Neural progenitor cell (in vitro differentiated cells): ENCODE results near the gene TMEM45A. TPM values are rescaled to one million over a fixed set of nuclear protein-coding genes. Genes with fewer than 3 reads are reported as not detected.
"Not testable (repeated sequence)": the region's sequence is repeated elsewhere in the genome, so short reads cannot be mapped to it uniquely, and the experiment has no call there.

Source experiments
- DNase-seq: peaks from one replicate; pipeline ENCODE4 v3.0.0-alpha.2; 2016; ENCODE audit warnings: low spot score
- H2AFZ ChIP-seq: fragments of 200-600 bp; sonication (generic); replicated peaks from 2 replicates; pipeline ENCODE4 v1.6.1; 2016; ENCODE audit warnings: antibody characterized with exemption
- H3F3A ChIP-seq: fragments of 200-600 bp; sonication (generic); 2 replicates; pipeline ENCODE4 v1.6.1; 2016; ENCODE audit warnings: antibody characterized with exemption, low read depth
- H3K27ac ChIP-seq: fragments of 200-600 bp; sonication (generic); 2 replicates; pipeline ENCODE4 v1.5.1; 2016; ENCODE audit warnings: mild to moderate bottlenecking
- H3K27me3 ChIP-seq: fragments of 200-600 bp; sonication (generic); 2 replicates; pipeline ENCODE4 v1.6.1; 2016; ENCODE audit warnings: mild to moderate bottlenecking, moderate library complexity
- H3K36me3 ChIP-seq: fragments of 200-600 bp; sonication (generic); 2 replicates; pipeline ENCODE4 v1.5.1; 2016
- H3K4me1 ChIP-seq: fragments of 200-600 bp; sonication (generic); 2 replicates; pipeline ENCODE4 v1.6.1; 2016; ENCODE audit warnings: mixed run types
- H3K4me2 ChIP-seq: fragments of 200-600 bp; sonication (generic); 2 replicates; pipeline ENCODE4 v1.6.1; 2016
- H3K4me3 ChIP-seq: fragments of 200-600 bp; sonication (generic); 2 replicates; pipeline ENCODE4 v1.5.1; 2016
- H3K79me2 ChIP-seq: fragments of 200-600 bp; sonication (generic); 2 replicates; pipeline ENCODE4 v1.6.1; 2016; ENCODE audit warnings: low read depth
- H3K9ac ChIP-seq: fragments of 200-600 bp; sonication (generic); 2 replicates; pipeline ENCODE4 v1.6.1; 2016
- H3K9me3 ChIP-seq: fragments of 200-600 bp; sonication (generic); 2 replicates; pipeline ENCODE4 v1.5.1; 2016; ENCODE audit warnings: low read depth
- H4K20me1 ChIP-seq: fragments of 200-600 bp; sonication (generic); 2 replicates; pipeline ENCODE4 v1.6.1; 2016; ENCODE audit warnings: low read depth
- H3K27ac Mint-ChIP-seq: 3 replicates; pipeline ENCODE4 v1.8.0; 2021; ENCODE audit warnings: mixed read lengths
- H3K27me3 Mint-ChIP-seq: 2 replicates; pipeline ENCODE4 v1.8.0; 2022; ENCODE audit warnings: low read depth, mild to moderate bottlenecking, inconsistent platforms, moderate library complexity, mixed read lengths; ENCODE audit not compliant: insufficient read depth
- H3K36me3 Mint-ChIP-seq: 3 replicates; pipeline ENCODE4 v1.8.0; 2021; ENCODE audit warnings: mixed read lengths
- H3K4me1 Mint-ChIP-seq: 3 replicates; pipeline ENCODE4 v1.8.0; 2021; ENCODE audit warnings: mixed read lengths
- H3K4me3 Mint-ChIP-seq: 3 replicates; pipeline ENCODE4 v1.8.0; 2021; ENCODE audit warnings: mild to moderate bottlenecking, moderate library complexity, mixed read lengths
- H3K9me3 Mint-ChIP-seq: 3 replicates; pipeline ENCODE4 v1.8.0; 2020; ENCODE audit warnings: mixed read lengths
- EZH2 ChIP-seq: fragments of 200-600 bp; sonication (generic); IDR thresholded peaks from 2 replicates; pipeline ENCODE4 v1.6.1; 2017; ENCODE audit warnings: antibody characterized with exemption, mild to moderate bottlenecking, moderate library complexity
- EZH2phosphoT487 ChIP-seq: fragments of 200-600 bp; sonication (generic); IDR thresholded peaks from 2 replicates; pipeline ENCODE4 v1.6.1; 2017; ENCODE audit warnings: antibody characterized with exemption
- total RNA-seq: library from RNA; depleted of rRNA; stranded (reverse); fragments of >200 nt; gene quantifications from 2 replicates; pipeline ENCODE4 v1.2.3, GENCODE V29; 2015; ENCODE audit warnings: low replicate concordance
- TF ChIP-seq, protein P1 (sequence below): fragments of 200-600 bp; sonication (generic); IDR thresholded peaks from 2 replicates; pipeline ENCODE4 v1.5.1; 2017; ENCODE audit warnings: antibody characterized with exemption, mild to moderate bottlenecking

TMEM45A gene
- total RNA-seq, 1 donor from 2014 or later = 82.7 TPM

DNA sequence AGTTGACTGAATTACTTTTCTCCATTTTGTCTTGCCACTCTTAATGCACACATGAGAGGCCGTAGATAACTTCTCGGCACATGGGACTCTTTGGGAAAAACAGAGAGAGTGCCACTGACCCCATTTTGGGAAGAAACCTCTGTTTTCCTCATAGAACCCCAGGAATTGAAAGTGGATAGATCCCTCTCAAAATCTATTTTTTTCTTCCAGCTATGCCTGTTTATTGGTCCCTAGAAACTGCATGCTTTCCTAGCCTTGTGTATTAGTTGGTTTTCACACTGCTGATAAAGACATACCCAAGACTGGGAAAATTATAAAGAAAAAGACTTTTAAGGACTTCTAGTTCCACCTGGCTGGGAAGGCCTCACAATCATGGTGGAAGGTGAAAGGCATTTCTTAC is 23.7 kb upstream of the TMEM45A start:
- no peak overlapping the region for H3K4me3 Mint-ChIP-seq
- no peak overlapping the region for H3K27ac Mint-ChIP-seq
- no peak overlapping the region for H3K9ac ChIP-seq
- no peak overlapping the region for H3K4me3 ChIP-seq
- DNase-seq = no peak
- no peaks in the 10 kb centered on the region for H3F3A ChIP-seq
- no peak overlapping the region for H3K4me2 ChIP-seq
- H4K20me1 ChIP-seq = no peaks in the 10 kb centered on the region
- no peak overlapping the region for H3K27ac ChIP-seq
- H3K4me1 Mint-ChIP-seq = no peaks in the 10 kb centered on the region
- peaks cover 6% of the 10 kb centered on the region for H3K9me3 ChIP-seq
- no peaks in the 10 kb centered on the region for H3K79me2 ChIP-seq
- peaks cover 3% of the 10 kb centered on the region for H3K27me3 Mint-ChIP-seq
- H3K9me3 Mint-ChIP-seq = peaks cover 21% of the 10 kb centered on the region
- no peaks in the 10 kb centered on the region for H3K27me3 ChIP-seq
- no peaks in the 10 kb centered on the region for H3K36me3 ChIP-seq
- no peak overlapping the region for H2AFZ ChIP-seq
- H3K36me3 Mint-ChIP-seq = no peaks in the 10 kb centered on the region
- TF ChIP-seq EZH2phosphoT487 (no peak), EZH2 (no peak)
- TF ChIP-seq, protein P1, sequence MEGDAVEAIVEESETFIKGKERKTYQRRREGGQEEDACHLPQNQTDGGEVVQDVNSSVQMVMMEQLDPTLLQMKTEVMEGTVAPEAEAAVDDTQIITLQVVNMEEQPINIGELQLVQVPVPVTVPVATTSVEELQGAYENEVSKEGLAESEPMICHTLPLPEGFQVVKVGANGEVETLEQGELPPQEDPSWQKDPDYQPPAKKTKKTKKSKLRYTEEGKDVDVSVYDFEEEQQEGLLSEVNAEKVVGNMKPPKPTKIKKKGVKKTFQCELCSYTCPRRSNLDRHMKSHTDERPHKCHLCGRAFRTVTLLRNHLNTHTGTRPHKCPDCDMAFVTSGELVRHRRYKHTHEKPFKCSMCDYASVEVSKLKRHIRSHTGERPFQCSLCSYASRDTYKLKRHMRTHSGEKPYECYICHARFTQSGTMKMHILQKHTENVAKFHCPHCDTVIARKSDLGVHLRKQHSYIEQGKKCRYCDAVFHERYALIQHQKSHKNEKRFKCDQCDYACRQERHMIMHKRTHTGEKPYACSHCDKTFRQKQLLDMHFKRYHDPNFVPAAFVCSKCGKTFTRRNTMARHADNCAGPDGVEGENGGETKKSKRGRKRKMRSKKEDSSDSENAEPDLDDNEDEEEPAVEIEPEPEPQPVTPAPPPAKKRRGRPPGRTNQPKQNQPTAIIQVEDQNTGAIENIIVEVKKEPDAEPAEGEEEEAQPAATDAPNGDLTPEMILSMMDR = no peak
- H3K4me1 ChIP-seq = no peaks in the 10 kb centered on the region

GRCh38 chr3:100470951-100471350 is 21.5 kb upstream of the TMEM45A start:
- Histone ChIP-seq H2AFZ (no peak overlapping the region), H3K27me3 (no peaks in the 10 kb centered on the region), H3K79me2 (no peaks in the 10 kb centered on the region), H3K9me3 (peaks cover 6% of the 10 kb centered on the region), H3K4me3 (no peak overlapping the region), H4K20me1 (no peaks in the 10 kb centered on the region), H3K27ac (no peak overlapping the region), H3K9ac (no peak overlapping the region), H3K4me2 (no peak overlapping the region), H3K36me3 (no peaks in the 10 kb centered on the region), H3F3A (no peaks in the 10 kb centered on the region), H3K4me1 (no peaks in the 10 kb centered on the region)
- no peak overlapping the region for H3K27ac Mint-ChIP-seq
- H3K27me3 Mint-ChIP-seq = peaks cover 3% of the 10 kb centered on the region
- H3K4me3 Mint-ChIP-seq = no peak overlapping the region
- peaks cover 21% of the 10 kb centered on the region for H3K9me3 Mint-ChIP-seq
- TF ChIP-seq EZH2 (no peak), EZH2phosphoT487 (no peak)
- TF ChIP-seq, protein P1 = no peak
- H3K36me3 Mint-ChIP-seq = no peaks in the 10 kb centered on the region
- H3K4me1 Mint-ChIP-seq = no peaks in the 10 kb centered on the region
- no peak for DNase-seq

DNA sequence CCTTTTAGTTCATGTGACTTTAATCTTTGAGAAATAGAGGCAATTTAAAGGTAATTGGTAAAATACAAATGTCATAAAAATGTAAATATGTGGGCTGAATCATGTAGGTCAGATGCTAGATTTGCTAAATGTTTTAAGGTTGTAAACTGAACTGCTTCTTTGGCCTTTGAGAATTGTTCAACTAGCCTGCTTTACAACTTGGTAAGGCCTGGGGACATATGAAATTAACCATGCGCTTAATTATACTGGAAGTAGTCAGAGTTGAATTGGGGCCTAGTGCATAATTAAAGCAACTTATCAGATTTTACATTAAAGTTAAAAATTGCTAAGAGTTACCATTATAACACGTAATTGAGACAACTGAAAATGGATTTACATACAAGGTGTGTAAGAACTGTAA is 21.0 kb upstream of the TMEM45A start:
- Histone ChIP-seq H3K27me3 (no peaks in the 10 kb centered on the region), H3K9me3 (peaks cover 6% of the 10 kb centered on the region), H3K79me2 (no peaks in the 10 kb centered on the region), H3K9ac (no peak overlapping the region), H4K20me1 (no peaks in the 10 kb centered on the region), H2AFZ (no peak overlapping the region), H3K4me1 (no peaks in the 10 kb centered on the region), H3K4me2 (no peak overlapping the region), H3F3A (no peaks in the 10 kb centered on the region), H3K4me3 (no peak overlapping the region), H3K27ac (no peak overlapping the region), H3K36me3 (no peaks in the 10 kb centered on the region)
- no peak for DNase-seq
- Mint-ChIP-seq H3K36me3 (no peaks in the 10 kb centered on the region), H3K4me3 (no peak overlapping the region), H3K27me3 (peaks cover 3% of the 10 kb centered on the region), H3K4me1 (no peaks in the 10 kb centered on the region), H3K27ac (no peak overlapping the region), H3K9me3 (peaks cover 21% of the 10 kb centered on the region)
- no peak for TF ChIP-seq EZH2phosphoT487
- no peak for TF ChIP-seq EZH2

GRCh38 chr3:100477851-100478360 is 14.5 kb upstream of the TMEM45A start:
- not testable (repeated sequence) for H3K79me2 ChIP-seq, H3K27ac Mint-ChIP-seq, H3K36me3 Mint-ChIP-seq, H3K4me3 Mint-ChIP-seq, H3K27me3 ChIP-seq, H3K4me2 ChIP-seq, H2AFZ ChIP-seq, H3K9me3 Mint-ChIP-seq, H3K4me1 Mint-ChIP-seq, H3K27ac ChIP-seq, H3K27me3 Mint-ChIP-seq, H3K4me3 ChIP-seq, H3F3A ChIP-seq, H3K4me1 ChIP-seq, H4K20me1 ChIP-seq, H3K9me3 ChIP-seq, H3K9ac ChIP-seq, DNase-seq, H3K36me3 ChIP-seq

GRCh38 chr3:100478521-100478920 is 13.9 kb upstream of the TMEM45A start:
- H2AFZ ChIP-seq, H3K9me3 Mint-ChIP-seq, H3K27me3 Mint-ChIP-seq, H3K79me2 ChIP-seq, H4K20me1 ChIP-seq, H3K27ac ChIP-seq, H3K27me3 ChIP-seq, H3K36me3 Mint-ChIP-seq, H3K9me3 ChIP-seq, H3F3A ChIP-seq, H3K36me3 ChIP-seq, H3K4me3 Mint-ChIP-seq, DNase-seq, H3K27ac Mint-ChIP-seq, H3K4me2 ChIP-seq, H3K9ac ChIP-seq, H3K4me1 Mint-ChIP-seq, H3K4me1 ChIP-seq, H3K4me3 ChIP-seq: not testable (repeated sequence)
